HPDE6-E6E7 (cell line): ENCODE data around the gene ANKRD11.

ENCODE experiments used
- DNase-seq: peaks from one replicate; pipeline ENCODE4 v3.0.0; 2011; ENCODE audit warnings: missing footprints; ENCODE audit errors: extremely low spot score

ANKRD11 gene

GRCh38 chr16:89349947-89350633, 140.3 kb downstream of the ANKRD11 start:
- no peak for DNase-seq

GRCh38 chr16:89347807-89348206, 142.6 kb downstream of the ANKRD11 start:
- DNase-seq: no peak

GRCh38 chr16:89346869-89347268, 143.5 kb downstream of the ANKRD11 start:
- DNase-seq: no peak

- DNase-seq: no peak
These were observed 144.7 kb downstream of the ANKRD11 start for GRCh38 chr16:89345642-89346150.

- no peak for DNase-seq
These were observed 145.3 kb downstream of the ANKRD11 start for GRCh38 chr16:89344846-89345611.

- no peak for DNase-seq
These were observed 145.9 kb downstream of the ANKRD11 start for GRCh38 chr16:89344458-89344834.

- no peak for DNase-seq
These were observed 146.6 kb downstream of the ANKRD11 start for GRCh38 chr16:89343501-89344457.

- no peak for DNase-seq
These were observed 148.4 kb downstream of the ANKRD11 start for GRCh38 chr16:89341697-89342694.

GRCh38 chr16:89341279-89341678, 149.1 kb downstream of the ANKRD11 start:
- no peak for DNase-seq

- no peak for DNase-seq
These were observed 151.5 kb downstream of the ANKRD11 start for GRCh38 chr16:89338863-89339262.

GRCh38 chr16:89337965-89338364, 152.4 kb downstream of the ANKRD11 start:
- DNase-seq: no peak

GRCh38 chr16:89335803-89336485, 154.4 kb downstream of the ANKRD11 start:
- DNase-seq: no peak

GRCh38 chr16:89334988-89335802, 155.2 kb downstream of the ANKRD11 start:
- DNase-seq: no peak

- no peak for DNase-seq
These were observed 155.9 kb downstream of the ANKRD11 start for GRCh38 chr16:89334461-89334860.

GRCh38 chr16:89334050-89334449, 156.3 kb downstream of the ANKRD11 start:
- no peak for DNase-seq

- peak; percentile 75 for DNase-seq
These were observed 156.9 kb downstream of the ANKRD11 start for GRCh38 chr16:89333401-89334001.

- no peak for DNase-seq
These were observed 157.5 kb downstream of the ANKRD11 start for GRCh38 chr16:89332902-89333245.

GRCh38 chr16:89332243-89332901, 158.0 kb downstream of the ANKRD11 start:
- DNase-seq: no peak
